ENCODE results near the gene MRM1. TPM values are rescaled to one million over a fixed set of nuclear protein-coding genes. Genes with fewer than 3 reads are reported as not detected.

Gene MRM1
- total and polyA plus RNA-seq, 9 of the 15 experiments (the other 6 are each of a cell fraction or from before 2014, with no cell fraction given), result 0.61 to 28.4 (median 21.5) TPM

DNA sequence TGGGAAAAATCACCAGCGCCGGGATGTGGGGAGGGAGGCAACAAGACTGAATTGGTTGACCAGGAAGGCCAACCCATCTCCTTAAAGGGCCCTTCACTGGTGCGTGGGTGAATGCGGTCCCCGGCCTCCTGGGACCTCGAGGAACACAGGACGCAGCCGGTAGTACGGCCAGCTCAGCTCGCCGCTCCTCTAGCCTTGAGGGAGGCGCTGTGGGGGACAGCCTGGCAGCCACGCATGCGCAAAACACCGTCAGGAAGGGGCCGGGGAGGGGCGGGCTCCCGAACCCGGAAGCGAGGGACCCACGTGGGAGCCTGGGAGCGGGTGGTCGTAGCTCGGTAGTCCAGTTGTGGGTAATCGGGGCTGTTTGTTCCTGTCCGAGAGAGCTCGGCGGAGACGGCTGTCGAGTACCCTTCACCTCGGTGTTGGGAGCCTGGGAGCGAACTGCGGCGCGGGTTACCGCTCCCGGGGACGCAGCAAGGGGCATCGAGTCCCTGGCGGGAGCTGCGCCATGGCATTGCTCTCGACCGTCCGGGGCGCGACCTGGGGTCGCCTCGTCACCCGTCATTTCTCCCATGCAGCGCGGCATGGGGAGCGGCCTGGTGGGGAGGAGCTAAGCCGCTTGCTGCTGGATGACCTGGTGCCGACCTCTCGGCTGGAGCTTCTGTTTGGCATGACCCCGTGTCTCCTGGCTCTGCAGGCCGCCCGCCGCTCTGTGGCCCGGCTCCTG is at the start of gene MRM1 (continued):
- TF ChIP-seq E2F8 (IDR thresholded peaks at IDR 0.05; ENCODE audit: low read depth, partially characterized antibody) (peak; percentile 84), CBFB (CRISPR knock-in tag; IDR thresholded peaks at IDR 0.05) (no peak), CREB3L1 (IDR thresholded peaks at IDR 0.05; ENCODE audit: borderline replicate concordance, low read depth) (peak; percentile 79), CEBPZ (IDR thresholded peaks at IDR 0.05; ENCODE audit: borderline replicate concordance, low read depth, low read length) (no peak), FOXA1 (IDR thresholded peaks at IDR 0.05; ENCODE audit: borderline replicate concordance) (no peak), ZNF444 (CRISPR knock-in tag; IDR thresholded peaks at IDR 0.05) (no peak), ZBED1 (IDR thresholded peaks at IDR 0.05) (0 out of 2 replicates have a peak, but pooled peaks have one; percentile 65), ETS1 (conservative IDR thresholded peaks at IDR 0.05; ENCODE audit: control insufficient read depth, low read depth, low read length) (peak; percentile 83), SNIP1 (IDR thresholded peaks at IDR 0.05; ENCODE audit: low read depth) (no peak), DPF2 (IDR thresholded peaks at IDR 0.05) (no peak), KLF13 (tag; IDR thresholded peaks at IDR 0.05; ENCODE audit: borderline replicate concordance, low read depth) (no peak), RBM15 (IDR thresholded peaks at IDR 0.05; ENCODE audit: insufficient read depth, low read length) (no peak), TAF15 (IDR thresholded peaks at IDR 0.05; ENCODE audit: low read depth, low read length) (peak; percentile 32; the same call in 1 of the 2 replicates)
- TF ChIP-seq, protein P1, sequence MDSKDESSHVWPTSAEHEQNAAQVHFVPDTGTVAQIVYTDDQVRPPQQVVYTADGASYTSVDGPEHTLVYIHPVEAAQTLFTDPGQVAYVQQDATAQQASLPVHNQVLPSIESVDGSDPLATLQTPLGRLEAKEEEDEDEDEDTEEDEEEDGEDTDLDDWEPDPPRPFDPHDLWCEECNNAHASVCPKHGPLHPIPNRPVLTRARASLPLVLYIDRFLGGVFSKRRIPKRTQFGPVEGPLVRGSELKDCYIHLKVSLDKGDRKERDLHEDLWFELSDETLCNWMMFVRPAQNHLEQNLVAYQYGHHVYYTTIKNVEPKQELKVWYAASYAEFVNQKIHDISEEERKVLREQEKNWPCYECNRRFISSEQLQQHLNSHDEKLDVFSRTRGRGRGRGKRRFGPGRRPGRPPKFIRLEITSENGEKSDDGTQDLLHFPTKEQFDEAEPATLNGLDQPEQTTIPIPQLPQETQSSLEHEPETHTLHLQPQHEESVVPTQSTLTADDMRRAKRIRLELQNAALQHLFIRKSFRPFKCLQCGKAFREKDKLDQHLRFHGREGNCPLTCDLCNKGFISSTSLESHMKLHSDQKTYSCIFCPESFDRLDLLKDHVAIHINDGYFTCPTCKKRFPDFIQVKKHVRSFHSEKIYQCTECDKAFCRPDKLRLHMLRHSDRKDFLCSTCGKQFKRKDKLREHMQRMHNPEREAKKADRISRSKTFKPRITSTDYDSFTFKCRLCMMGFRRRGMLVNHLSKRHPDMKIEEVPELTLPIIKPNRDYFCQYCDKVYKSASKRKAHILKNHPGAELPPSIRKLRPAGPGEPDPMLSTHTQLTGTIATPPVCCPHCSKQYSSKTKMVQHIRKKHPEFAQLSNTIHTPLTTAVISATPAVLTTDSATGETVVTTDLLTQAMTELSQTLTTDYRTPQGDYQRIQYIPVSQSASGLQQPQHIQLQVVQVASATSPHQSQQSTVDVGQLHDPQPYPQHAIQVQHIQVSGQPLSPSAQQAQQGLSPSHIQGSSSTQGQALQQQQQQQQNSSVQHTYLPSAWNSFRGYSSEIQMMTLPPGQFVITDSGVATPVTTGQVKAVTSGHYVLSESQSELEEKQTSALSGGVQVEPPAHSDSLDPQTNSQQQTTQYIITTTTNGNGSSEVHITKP (IDR thresholded peaks at IDR 0.05; ENCODE audit: partially characterized antibody), result peak; percentile 51
